ENCODE measurements around the gene FBXO31.

- TF ChIP-seq CTCF (IDR thresholded peaks at IDR 0.05; ENCODE audit: low read depth, low read length) (no peak), EZH2phosphoT487 (IDR thresholded peaks at IDR 0.05; ENCODE audit: low read depth) (no peak)
These were observed 24.5 kb downstream of the FBXO31 start for GRCh38 chr16:87359121-87359520.
